Osteoblast (primary cell): ENCODE measurements around the gene KCNF1. TPM values are rescaled to one million over a fixed set of nuclear protein-coding genes. Genes with fewer than 3 reads are reported as not detected.

Source experiments
- DNase-seq: peaks from one replicate; pipeline ENCODE4 v3.0.0; 2011; ENCODE audit warnings: low spot score, mixed read lengths; ENCODE audit not compliant: insufficient read length; ENCODE audit errors: missing footprints
- H2AFZ ChIP-seq: 2 replicates; pipeline ENCODE4 v1.6.0; 2011; ENCODE audit warnings: mild to moderate bottlenecking, low read length
- H3K27ac ChIP-seq: 2 replicates; pipeline ENCODE4 v1.5.1; 2011; ENCODE audit warnings: mild to moderate bottlenecking, low read depth, low read length, moderate library complexity
- H3K27me3 ChIP-seq: 2 replicates; pipeline ENCODE4 v1.6.0; 2012; ENCODE audit warnings: mild to moderate bottlenecking, control low read depth, inconsistent platforms, low read length, moderate library complexity; ENCODE audit not compliant: insufficient read depth
- H3K36me3 ChIP-seq: 2 replicates; pipeline ENCODE4 v1.5.1; 2011; ENCODE audit warnings: mild to moderate bottlenecking, low read length, control low read depth, moderate library complexity; ENCODE audit not compliant: insufficient read depth
- H3K4me1 ChIP-seq: 2 replicates; pipeline ENCODE4 v1.5.1; 2011; ENCODE audit warnings: mild to moderate bottlenecking, low read length, control low read depth, moderate library complexity; ENCODE audit not compliant: insufficient read depth
- H3K4me2 ChIP-seq: 2 replicates; pipeline ENCODE4 v1.6.0; 2011; ENCODE audit warnings: mild to moderate bottlenecking, low read length; ENCODE audit not compliant: insufficient read depth
- H3K4me3 ChIP-seq: fragments of 200-600 bp; sonication (generic); 3 replicates; pipeline ENCODE4 v1.5.1; 2012; ENCODE audit warnings: mild to moderate bottlenecking, low read length, inconsistent platforms; ENCODE audit not compliant: insufficient read depth
- H3K79me2 ChIP-seq: 2 replicates; pipeline ENCODE4 v1.6.0; 2012; ENCODE audit warnings: mild to moderate bottlenecking, low read length, control low read depth, inconsistent platforms; ENCODE audit not compliant: insufficient read depth
- H3K9me3 ChIP-seq: 2 replicates; pipeline ENCODE4 v1.5.1; 2011; ENCODE audit warnings: low read depth, low read length, control low read depth
- H4K20me1 ChIP-seq: 2 replicates; pipeline ENCODE4 v1.6.0; 2012; ENCODE audit warnings: mild to moderate bottlenecking, low read length, control low read depth; ENCODE audit not compliant: insufficient read depth
- CTCF ChIP-seq: IDR thresholded peaks from 2 replicates; pipeline ENCODE4 v1.5.1; 2011; ENCODE audit warnings: mild to moderate bottlenecking, low read depth, low read length, moderate library complexity; ENCODE audit errors: extremely low read depth
- total RNA-seq: library from RNA; depleted of rRNA; stranded (reverse); fragments of >200 nt; gene quantifications from 2 replicates; pipeline ENCODE4 v1.2.3, GENCODE V29; 2012

Gene KCNF1
- total RNA-seq, 1 donor, result under 0.01 TPM

GRCh38 chr2:10864251-10864650 lies 47.5 kb upstream of the KCNF1 start:
- Histone ChIP-seq H3K9me3 (no peaks in the 10 kb centered on the region), H3K4me1 (peaks cover 10% of the 10 kb centered on the region), H4K20me1 (no peaks in the 10 kb centered on the region), H3K27me3 (peaks cover 64% of the 10 kb centered on the region), H3K4me2 (no peak overlapping the region), H3K27ac (no peak overlapping the region), H3K36me3 (no peaks in the 10 kb centered on the region), H3K79me2 (no peaks in the 10 kb centered on the region), H2AFZ (no peak overlapping the region), H3K4me3 (no peak overlapping the region)
- no peak for TF ChIP-seq CTCF
- no peak for DNase-seq

GRCh38 chr2:10864861-10865636 lies 46.7 kb upstream of the KCNF1 start:
- no peak for DNase-seq
- TF ChIP-seq CTCF, result no peak
- no peaks in the 10 kb centered on the region for H4K20me1 ChIP-seq
- peaks cover 59% of the 10 kb centered on the region for H3K27me3 ChIP-seq
- peaks cover 12% of the 10 kb centered on the region for H3K4me1 ChIP-seq
- H3K4me2 ChIP-seq, result no peak overlapping the region
- no peak overlapping the region for H3K4me3 ChIP-seq
- no peaks in the 10 kb centered on the region for H3K36me3 ChIP-seq
- H3K79me2 ChIP-seq, result no peaks in the 10 kb centered on the region
- no peaks in the 10 kb centered on the region for H3K9me3 ChIP-seq
- no peak overlapping the region for H2AFZ ChIP-seq
- H3K27ac ChIP-seq, result no peak overlapping the region

- no peak overlapping the region for H3K27ac ChIP-seq
- H3K4me2 ChIP-seq, result no peak overlapping the region
- no peak for DNase-seq
- H3K4me3 ChIP-seq, result no peak overlapping the region
- no peak for TF ChIP-seq CTCF
- H3K27me3 ChIP-seq, result peaks cover 51% of the 10 kb centered on the region
- H4K20me1 ChIP-seq, result no peaks in the 10 kb centered on the region
- H3K79me2 ChIP-seq, result no peaks in the 10 kb centered on the region
- H2AFZ ChIP-seq, result no peak overlapping the region
- no peaks in the 10 kb centered on the region for H3K36me3 ChIP-seq
- H3K9me3 ChIP-seq, result no peaks in the 10 kb centered on the region
- H3K4me1 ChIP-seq, result peaks cover 12% of the 10 kb centered on the region
These were observed 45.9 kb upstream of the KCNF1 start for GRCh38 chr2:10865841-10866240.

GRCh38 chr2:10867692-10868420 lies 43.9 kb upstream of the KCNF1 start:
- H2AFZ ChIP-seq, result no peak overlapping the region
- no peak overlapping the region for H3K4me3 ChIP-seq
- H3K4me2 ChIP-seq, result no peak overlapping the region
- no peaks in the 10 kb centered on the region for H3K79me2 ChIP-seq
- H4K20me1 ChIP-seq, result no peaks in the 10 kb centered on the region
- no peak overlapping the region for H3K27ac ChIP-seq
- no peak for DNase-seq
- peaks cover 12% of the 10 kb centered on the region for H3K4me1 ChIP-seq
- no peaks in the 10 kb centered on the region for H3K36me3 ChIP-seq
- TF ChIP-seq CTCF, result no peak
- H3K27me3 ChIP-seq, result peaks cover 36% of the 10 kb centered on the region
- H3K9me3 ChIP-seq, result no peaks in the 10 kb centered on the region
